Uterus (tissue), 4 donors: ENCODE data around the gene SNTG2. TPM values are rescaled to one million over a fixed set of nuclear protein-coding genes. Genes with fewer than 3 reads are reported as not detected.

Source experiments
- DNase-seq, 2 donors: peaks; one replicate each; pipeline ENCODE4 v3.0.0-alpha.2; 2019 to 2020
- H3K27ac ChIP-seq, 2 donors: fragments of 200-600 bp; sonication (generic); 1 replicate in 1 of 2; 2 replicates in 1 of 2; pipeline ENCODE4 v1.5.1; 2016 to 2018
- H3K27me3 ChIP-seq, 2 donors: fragments of 200-600 bp; sonication (generic); one replicate each; pipeline ENCODE4 v1.5.1; 2018 to 2019; ENCODE audit warnings: control low read depth in 1 of 2
- H3K36me3 ChIP-seq, 2 donors: fragments of 200-600 bp; sonication (generic); one replicate each; pipeline ENCODE4 v1.5.1; 2019; ENCODE audit warnings: control low read depth in 1 of 2
- H3K4me1 ChIP-seq, 2 donors: fragments of 200-600 bp; sonication (generic); one replicate each; pipeline ENCODE4 v1.5.1; 2018 to 2019; ENCODE audit warnings: control low read depth in 1 of 2
- H3K4me3 ChIP-seq, 2 donors: fragments of 200-600 bp; sonication (generic); 1 replicate in 1 of 2; 2 replicates in 1 of 2; pipeline ENCODE4 v1.5.1; 2018 to 2019; ENCODE audit warnings: mild to moderate bottlenecking in 1 of 2
- H3K9me3 ChIP-seq, 2 donors: fragments of 200-600 bp; sonication (generic); one replicate each; pipeline ENCODE4 v1.5.1; 2019; ENCODE audit warnings: control low read depth in 1 of 2
- CTCF ChIP-seq, 4 experiments: fragments of 200-600 bp in 2 of 4; fragments of 450-650 bp in 2 of 4; sonication (generic) in 2 of 4; IDR thresholded peaks; one replicate each; pipeline ENCODE4 v1.5.1; 2016 to 2019; ENCODE audit warnings: antibody characterized with exemption in 4 of 4, mild to moderate bottlenecking in 2 of 4, moderate library complexity in 1 of 4
- POLR2A ChIP-seq, 2 donors: fragments of 450-650 bp; IDR thresholded peaks; one replicate each; pipeline ENCODE4 v1.6.1; 2016; ENCODE audit warnings: antibody characterized with exemption in 2 of 2, mild to moderate bottlenecking in 1 of 2, moderate library complexity in 1 of 2
- intact Hi-C: fragments of 100-400 bp; cut with DNase I; formaldehyde crosslinking; loops from one replicate; pipeline ENCODE4 v1.15.1; 2023; ENCODE audit warnings: low total_unique reads
- total RNA-seq, 4 donors: library from RNA; depleted of rRNA in 3 of 4; stranded (reverse); fragments of >200 nt in 3 of 4; gene quantifications; one replicate each; pipeline versions ENCODE4 v1.1.0 to v1.2.4, GENCODE V29; 2014 to 2023
- donor health status: DM: yes; HTN: yes; CAD: no.

SNTG2 gene
- total RNA-seq, 4 donors from 2014 or later = 3.2 to 46.2 (median 31.4) TPM

GRCh38 chr2:1166976-1167375 is 216.3 kb downstream of the SNTG2 start:
- Histone ChIP-seq H3K36me3 (no peaks in the 10 kb centered on the region), H3K27ac (no peak overlapping the region), H3K9me3 (no peaks in the 10 kb centered on the region), H3K4me3 (no peak overlapping the region), H3K27me3 (no peaks in the 10 kb centered on the region), H3K4me1 (no peaks in the 10 kb centered on the region)
- intact Hi-C loops = no loop called here
- no peak for TF ChIP-seq POLR2A (IDR thresholded peaks at IDR 0.05)
- no peak for TF ChIP-seq CTCF (IDR thresholded peaks at IDR 0.05)
- DNase-seq = no peak

DNA sequence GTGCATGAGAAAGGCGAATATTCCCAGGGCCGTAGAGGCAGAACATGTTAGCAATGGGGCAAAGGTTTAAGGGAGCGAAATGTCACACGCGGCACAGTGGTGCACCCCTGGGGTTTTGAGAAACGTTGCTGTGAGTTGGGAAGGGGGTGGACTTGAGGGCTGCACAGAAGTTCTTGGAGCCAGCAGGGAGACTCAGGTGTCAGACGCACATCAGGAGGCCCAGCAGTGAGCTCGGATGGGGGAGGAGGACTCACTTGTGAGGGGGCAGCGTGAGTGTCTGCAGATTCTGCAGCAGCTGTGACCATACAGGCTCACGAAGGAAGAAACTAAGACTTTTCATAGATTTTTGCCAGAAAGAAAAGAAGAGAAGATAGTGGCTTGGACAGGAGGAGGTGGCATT is 218.2 kb downstream of the SNTG2 start:
- no peaks in the 10 kb centered on the region for H3K4me1 ChIP-seq
- no peak for DNase-seq
- H3K4me3 ChIP-seq = no peak overlapping the region
- no peak overlapping the region for H3K27ac ChIP-seq
- no peaks in the 10 kb centered on the region for H3K36me3 ChIP-seq
- intact Hi-C loops = no loop called here
- H3K27me3 ChIP-seq = no peaks in the 10 kb centered on the region
- TF ChIP-seq POLR2A (IDR thresholded peaks at IDR 0.05) (no peak), CTCF (IDR thresholded peaks at IDR 0.05) (no peak)
- H3K9me3 ChIP-seq = no peaks in the 10 kb centered on the region

DNA sequence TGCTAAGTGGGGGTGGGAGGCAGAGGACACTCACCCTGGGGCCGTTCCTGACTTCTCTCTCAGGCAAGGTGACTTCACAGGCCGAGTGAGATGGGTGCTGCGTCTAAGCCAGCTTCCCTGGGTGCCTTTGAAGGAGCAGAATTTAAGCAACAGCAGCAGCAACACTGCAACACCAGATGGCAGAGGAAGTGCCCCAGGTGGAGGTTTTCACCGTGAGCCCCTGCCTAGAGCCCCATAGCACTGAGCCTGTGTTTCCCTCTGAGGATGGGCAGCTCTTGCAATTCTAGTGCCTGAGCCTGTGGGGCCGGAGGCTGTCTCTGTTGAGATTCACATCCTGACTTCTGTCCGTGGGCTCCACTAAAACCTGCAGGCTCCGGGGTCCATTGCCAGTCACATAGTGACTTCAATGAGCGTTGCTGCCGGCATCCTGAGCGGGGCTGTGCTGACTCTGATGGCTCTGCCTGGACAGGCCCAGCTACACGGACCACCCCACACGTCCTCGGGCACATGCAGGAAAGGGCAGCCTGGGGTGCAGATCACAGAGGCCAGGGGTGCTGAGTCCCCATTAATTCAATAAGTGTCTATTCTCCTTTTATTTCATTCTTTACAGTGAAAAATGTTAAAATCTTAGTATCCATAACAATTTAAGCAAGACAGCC is 218.8 kb downstream of the SNTG2 start:
- no peaks in the 10 kb centered on the region for H3K9me3 ChIP-seq
- H3K4me3 ChIP-seq = no peak overlapping the region
- no peaks in the 10 kb centered on the region for H3K27me3 ChIP-seq
- no peak for DNase-seq
- peak overlapping the region; percentile 20 to 32 for H3K27ac ChIP-seq
- TF ChIP-seq CTCF (IDR thresholded peaks at IDR 0.05) = no peak
- no peak for TF ChIP-seq POLR2A (IDR thresholded peaks at IDR 0.05)
- intact Hi-C loops = no loop called here
- H3K4me1 ChIP-seq = no peaks in the 10 kb centered on the region
- H3K36me3 ChIP-seq = no peaks in the 10 kb centered on the region

GRCh38 chr2:1170241-1170640 is 219.6 kb downstream of the SNTG2 start:
- no peak for TF ChIP-seq POLR2A (IDR thresholded peaks at IDR 0.05)
- no peak overlapping the region for H3K4me3 ChIP-seq
- no peaks in the 10 kb centered on the region for H3K9me3 ChIP-seq
- H3K27me3 ChIP-seq = no peaks in the 10 kb centered on the region
- no peaks in the 10 kb centered on the region for H3K36me3 ChIP-seq
- H3K27ac ChIP-seq = peak overlapping the region in 1 of 2 donors; percentile 32
- no peaks in the 10 kb centered on the region for H3K4me1 ChIP-seq
- DNase-seq = peak in 1 of 2 donors; percentile 29
- intact Hi-C loops = no loop called here

DNA sequence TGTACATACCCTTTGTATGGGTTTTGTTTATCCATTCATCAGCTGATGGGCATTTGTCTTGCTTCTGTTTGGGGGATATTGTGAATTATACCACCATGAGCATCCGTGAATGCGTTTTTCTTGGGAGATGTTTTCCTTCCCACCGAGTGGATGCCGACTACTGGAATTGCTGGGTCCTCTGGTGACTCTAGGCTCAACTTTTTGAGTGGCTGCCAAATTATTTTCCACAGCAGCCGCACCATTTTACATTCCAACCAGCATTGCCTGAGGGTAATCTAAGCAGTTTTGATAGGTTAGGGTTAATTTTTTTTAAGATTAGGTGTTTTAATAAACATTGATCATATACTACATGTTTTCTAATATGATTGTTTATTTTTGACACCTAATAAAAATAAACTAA is 220.1 kb downstream of the SNTG2 start:
- H3K27me3 ChIP-seq = no peaks in the 10 kb centered on the region
- intact Hi-C loops = no loop called here
- peak overlapping the region in 1 of 2 donors; percentile 32 for H3K27ac ChIP-seq

More for the DNA sequence above, 220.1 kb downstream of the SNTG2 start:
- no peaks in the 10 kb centered on the region for H3K4me1 ChIP-seq
- H3K4me3 ChIP-seq = no peak overlapping the region
- no peaks in the 10 kb centered on the region for H3K36me3 ChIP-seq
- no peak for TF ChIP-seq POLR2A (IDR thresholded peaks at IDR 0.05)
- no peak for TF ChIP-seq CTCF (IDR thresholded peaks at IDR 0.05)
- DNase-seq = no peak
- no peaks in the 10 kb centered on the region for H3K9me3 ChIP-seq
